Measurements from ENCODE around the gene SLC7A9.

- TF ChIP-seq EZH2 (IDR thresholded peaks at IDR 0.05; ENCODE audit: borderline replicate concordance, insufficient read depth, low read length, poor library complexity, severe bottlenecking), result no peak
- no peak for TF ChIP-seq POLR2AphosphoS5 (IDR thresholded peaks at IDR 0.05)
- TF ChIP-seq CTCF (IDR thresholded peaks at IDR 0.05; ENCODE audit: poor library complexity, severe bottlenecking), result no peak
- TF ChIP-seq EP300 (conservative IDR thresholded peaks at IDR 0.05; ENCODE audit: poor library complexity, severe bottlenecking), result no peak
- no peak for TF ChIP-seq TAF1 (IDR thresholded peaks at IDR 0.05; ENCODE audit: low read depth)
- TF ChIP-seq RAD21 (conservative IDR thresholded peaks at IDR 0.05), result no peak
Observed at GRCh38 chr19:32917616-32917996, 48.0 kb upstream of the SLC7A9 start.

All from neural cell (in vitro differentiated cells).